H1 (cell line): ENCODE data around the gene INPPL1. TPM values are rescaled to one million over a fixed set of nuclear protein-coding genes. Genes with fewer than 3 reads are reported as not detected.

Source experiments
- ASH2L ChIP-seq: fragments of 200-600, 300-600 bp; sonication (generic); IDR thresholded peaks from one replicate; pipeline ENCODE4 v1.7.1; 2017; ENCODE audit warnings: low read length
- BCL11A ChIP-seq, 2 experiments: IDR thresholded peaks; one replicate each; pipeline ENCODE4 v1.6.1; 2011; ENCODE audit warnings: low read depth in 2 of 2, low read length in 2 of 2, mild to moderate bottlenecking in 2 of 2
- CEBPB ChIP-seq: IDR thresholded peaks from 2 replicates; pipeline ENCODE4 v1.6.1; 2012; ENCODE audit warnings: low read depth, low read length
- CTBP2 ChIP-seq: IDR thresholded peaks from 2 replicates; pipeline ENCODE4 v1.7.0; 2011; ENCODE audit warnings: borderline replicate concordance, mild to moderate bottlenecking, moderate library complexity, mixed read lengths, low read length; ENCODE audit not compliant: insufficient read depth, insufficient read length
- SP2 ChIP-seq: IDR thresholded peaks from 2 replicates; pipeline ENCODE4 v1.6.1; 2012; ENCODE audit warnings: mild to moderate bottlenecking, low read length, inconsistent platforms
- polyA plus RNA-seq, 7 experiments: library from polyadenylated mRNA; depleted of rRNA in 3 of 7; stranded (reverse) in 5 of 7; unstranded in 2 of 7; fragments of >200 nt in 5 of 7; fragments of 200-250 nt in 2 of 7; gene quantifications; 1 replicate in 5 of 7; 2 replicates in 1 of 7; 4 replicates in 1 of 7; pipeline versions ENCODE4 v1.2.1 to v1.2.3, GENCODE V29; 2011 to 2013; ENCODE audit warnings: missing spikeins in 2 of 7, mixed read lengths in 2 of 7
- total RNA-seq: library from RNA; stranded (reverse); fragmentation: NEBNext Ultra II Directional; extraction: Animal tissue kit (Norgen Biotek cat#: 25700); gene quantifications from 2 replicates; pipeline ENCODE4 v1.2.1, GENCODE V29; 2021
- TF ChIP-seq, protein P1 (sequence below): fragments of 300-600 bp; sonication (generic); IDR thresholded peaks from 2 replicates; pipeline ENCODE4 v1.7.1; 2012; ENCODE audit warnings: low read length, moderate library complexity, mild to moderate bottlenecking, inconsistent platforms; ENCODE audit not compliant: insufficient replicate concordance

The INPPL1 gene
- total and polyA plus RNA-seq, 2 of the 8 experiments (the other 6 are each of a cell fraction or from before 2014, with no cell fraction given): 54.5 to 79.5 TPM

DNA sequence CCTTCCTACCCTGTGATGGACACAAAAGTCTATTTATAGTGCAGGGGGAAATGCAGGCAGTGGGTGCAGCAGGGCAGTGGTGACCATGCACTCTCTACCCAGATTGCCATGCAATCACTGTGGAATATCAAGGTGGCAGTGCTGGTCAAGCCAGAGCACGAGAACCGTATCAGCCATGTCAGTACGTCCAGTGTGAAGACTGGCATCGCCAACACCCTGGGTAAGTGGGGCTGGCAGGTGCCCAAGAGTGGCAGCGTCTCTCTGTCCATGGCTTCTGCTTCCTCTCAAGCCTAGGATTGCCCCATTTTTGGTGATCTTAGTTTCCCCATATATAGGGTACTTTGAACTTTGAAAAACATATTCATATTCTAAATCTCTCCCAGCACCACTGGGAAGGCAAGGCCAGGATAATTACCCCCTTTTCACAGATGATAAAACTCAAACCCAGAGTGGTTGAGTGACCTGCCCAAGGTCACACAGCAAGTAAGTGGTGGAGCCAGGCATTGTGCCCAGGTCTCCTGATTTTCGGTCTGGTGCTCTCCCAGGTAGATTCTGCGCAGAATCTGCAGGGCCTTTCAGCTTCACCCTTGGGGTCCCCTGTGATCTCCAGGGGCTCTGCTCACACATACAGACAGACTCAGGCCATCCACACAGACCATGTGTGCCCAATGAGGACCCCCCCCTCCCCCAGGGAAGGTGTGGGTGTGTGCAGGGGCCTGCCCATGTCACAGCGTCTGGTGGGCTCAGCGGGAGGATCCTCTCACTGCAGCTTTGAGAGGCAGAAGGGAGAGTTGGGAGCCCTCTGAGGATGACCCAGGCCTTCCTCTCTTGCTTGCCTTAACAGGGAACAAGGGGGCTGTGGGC, 7.1 kb downstream of the INPPL1 start (continued):
- TF ChIP-seq, protein P1, sequence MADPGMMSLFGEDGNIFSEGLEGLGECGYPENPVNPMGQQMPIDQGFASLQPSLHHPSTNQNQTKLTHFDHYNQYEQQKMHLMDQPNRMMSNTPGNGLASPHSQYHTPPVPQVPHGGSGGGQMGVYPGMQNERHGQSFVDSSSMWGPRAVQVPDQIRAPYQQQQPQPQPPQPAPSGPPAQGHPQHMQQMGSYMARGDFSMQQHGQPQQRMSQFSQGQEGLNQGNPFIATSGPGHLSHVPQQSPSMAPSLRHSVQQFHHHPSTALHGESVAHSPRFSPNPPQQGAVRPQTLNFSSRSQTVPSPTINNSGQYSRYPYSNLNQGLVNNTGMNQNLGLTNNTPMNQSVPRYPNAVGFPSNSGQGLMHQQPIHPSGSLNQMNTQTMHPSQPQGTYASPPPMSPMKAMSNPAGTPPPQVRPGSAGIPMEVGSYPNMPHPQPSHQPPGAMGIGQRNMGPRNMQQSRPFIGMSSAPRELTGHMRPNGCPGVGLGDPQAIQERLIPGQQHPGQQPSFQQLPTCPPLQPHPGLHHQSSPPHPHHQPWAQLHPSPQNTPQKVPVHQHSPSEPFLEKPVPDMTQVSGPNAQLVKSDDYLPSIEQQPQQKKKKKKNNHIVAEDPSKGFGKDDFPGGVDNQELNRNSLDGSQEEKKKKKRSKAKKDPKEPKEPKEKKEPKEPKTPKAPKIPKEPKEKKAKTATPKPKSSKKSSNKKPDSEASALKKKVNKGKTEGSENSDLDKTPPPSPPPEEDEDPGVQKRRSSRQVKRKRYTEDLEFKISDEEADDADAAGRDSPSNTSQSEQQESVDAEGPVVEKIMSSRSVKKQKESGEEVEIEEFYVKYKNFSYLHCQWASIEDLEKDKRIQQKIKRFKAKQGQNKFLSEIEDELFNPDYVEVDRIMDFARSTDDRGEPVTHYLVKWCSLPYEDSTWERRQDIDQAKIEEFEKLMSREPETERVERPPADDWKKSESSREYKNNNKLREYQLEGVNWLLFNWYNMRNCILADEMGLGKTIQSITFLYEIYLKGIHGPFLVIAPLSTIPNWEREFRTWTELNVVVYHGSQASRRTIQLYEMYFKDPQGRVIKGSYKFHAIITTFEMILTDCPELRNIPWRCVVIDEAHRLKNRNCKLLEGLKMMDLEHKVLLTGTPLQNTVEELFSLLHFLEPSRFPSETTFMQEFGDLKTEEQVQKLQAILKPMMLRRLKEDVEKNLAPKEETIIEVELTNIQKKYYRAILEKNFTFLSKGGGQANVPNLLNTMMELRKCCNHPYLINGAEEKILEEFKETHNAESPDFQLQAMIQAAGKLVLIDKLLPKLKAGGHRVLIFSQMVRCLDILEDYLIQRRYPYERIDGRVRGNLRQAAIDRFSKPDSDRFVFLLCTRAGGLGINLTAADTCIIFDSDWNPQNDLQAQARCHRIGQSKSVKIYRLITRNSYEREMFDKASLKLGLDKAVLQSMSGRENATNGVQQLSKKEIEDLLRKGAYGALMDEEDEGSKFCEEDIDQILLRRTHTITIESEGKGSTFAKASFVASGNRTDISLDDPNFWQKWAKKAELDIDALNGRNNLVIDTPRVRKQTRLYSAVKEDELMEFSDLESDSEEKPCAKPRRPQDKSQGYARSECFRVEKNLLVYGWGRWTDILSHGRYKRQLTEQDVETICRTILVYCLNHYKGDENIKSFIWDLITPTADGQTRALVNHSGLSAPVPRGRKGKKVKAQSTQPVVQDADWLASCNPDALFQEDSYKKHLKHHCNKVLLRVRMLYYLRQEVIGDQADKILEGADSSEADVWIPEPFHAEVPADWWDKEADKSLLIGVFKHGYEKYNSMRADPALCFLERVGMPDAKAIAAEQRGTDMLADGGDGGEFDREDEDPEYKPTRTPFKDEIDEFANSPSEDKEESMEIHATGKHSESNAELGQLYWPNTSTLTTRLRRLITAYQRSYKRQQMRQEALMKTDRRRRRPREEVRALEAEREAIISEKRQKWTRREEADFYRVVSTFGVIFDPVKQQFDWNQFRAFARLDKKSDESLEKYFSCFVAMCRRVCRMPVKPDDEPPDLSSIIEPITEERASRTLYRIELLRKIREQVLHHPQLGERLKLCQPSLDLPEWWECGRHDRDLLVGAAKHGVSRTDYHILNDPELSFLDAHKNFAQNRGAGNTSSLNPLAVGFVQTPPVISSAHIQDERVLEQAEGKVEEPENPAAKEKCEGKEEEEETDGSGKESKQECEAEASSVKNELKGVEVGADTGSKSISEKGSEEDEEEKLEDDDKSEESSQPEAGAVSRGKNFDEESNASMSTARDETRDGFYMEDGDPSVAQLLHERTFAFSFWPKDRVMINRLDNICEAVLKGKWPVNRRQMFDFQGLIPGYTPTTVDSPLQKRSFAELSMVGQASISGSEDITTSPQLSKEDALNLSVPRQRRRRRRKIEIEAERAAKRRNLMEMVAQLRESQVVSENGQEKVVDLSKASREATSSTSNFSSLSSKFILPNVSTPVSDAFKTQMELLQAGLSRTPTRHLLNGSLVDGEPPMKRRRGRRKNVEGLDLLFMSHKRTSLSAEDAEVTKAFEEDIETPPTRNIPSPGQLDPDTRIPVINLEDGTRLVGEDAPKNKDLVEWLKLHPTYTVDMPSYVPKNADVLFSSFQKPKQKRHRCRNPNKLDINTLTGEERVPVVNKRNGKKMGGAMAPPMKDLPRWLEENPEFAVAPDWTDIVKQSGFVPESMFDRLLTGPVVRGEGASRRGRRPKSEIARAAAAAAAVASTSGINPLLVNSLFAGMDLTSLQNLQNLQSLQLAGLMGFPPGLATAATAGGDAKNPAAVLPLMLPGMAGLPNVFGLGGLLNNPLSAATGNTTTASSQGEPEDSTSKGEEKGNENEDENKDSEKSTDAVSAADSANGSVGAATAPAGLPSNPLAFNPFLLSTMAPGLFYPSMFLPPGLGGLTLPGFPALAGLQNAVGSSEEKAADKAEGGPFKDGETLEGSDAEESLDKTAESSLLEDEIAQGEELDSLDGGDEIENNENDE: no peak
- TF ChIP-seq CEBPB (no peak), ASH2L (no peak), BCL11A (IDR thresholded peaks at IDR 0.05; ENCODE audit: low read depth in 2 of 2, low read length in 2 of 2) (no peak), CTBP2 (no peak), SP2 (no peak)
- TF ChIP-seq, all 59 proteins: peak for 0
